Measurements from ENCODE around the gene PMPCA.

DNA sequence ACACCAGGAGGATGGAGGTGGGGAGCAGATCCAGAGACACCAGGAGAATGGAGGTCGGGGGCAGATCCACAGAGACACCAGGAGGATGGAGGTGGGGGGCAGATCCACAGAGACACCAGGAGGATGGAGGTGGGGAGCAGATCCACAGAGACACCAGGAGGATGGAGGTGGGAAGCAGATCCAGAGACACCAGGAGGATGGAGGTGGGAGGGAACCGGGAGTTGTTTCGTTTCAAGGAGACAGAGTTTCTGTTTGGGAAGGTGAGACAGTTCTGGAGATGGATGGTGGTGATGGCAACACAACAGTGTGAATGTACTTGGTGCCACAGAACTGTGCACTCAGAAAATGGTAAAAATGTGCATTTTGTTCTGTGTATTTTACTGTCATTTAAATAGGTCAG, 38.2 kb downstream of the PMPCA start:
- TF ChIP-seq, protein P1, sequence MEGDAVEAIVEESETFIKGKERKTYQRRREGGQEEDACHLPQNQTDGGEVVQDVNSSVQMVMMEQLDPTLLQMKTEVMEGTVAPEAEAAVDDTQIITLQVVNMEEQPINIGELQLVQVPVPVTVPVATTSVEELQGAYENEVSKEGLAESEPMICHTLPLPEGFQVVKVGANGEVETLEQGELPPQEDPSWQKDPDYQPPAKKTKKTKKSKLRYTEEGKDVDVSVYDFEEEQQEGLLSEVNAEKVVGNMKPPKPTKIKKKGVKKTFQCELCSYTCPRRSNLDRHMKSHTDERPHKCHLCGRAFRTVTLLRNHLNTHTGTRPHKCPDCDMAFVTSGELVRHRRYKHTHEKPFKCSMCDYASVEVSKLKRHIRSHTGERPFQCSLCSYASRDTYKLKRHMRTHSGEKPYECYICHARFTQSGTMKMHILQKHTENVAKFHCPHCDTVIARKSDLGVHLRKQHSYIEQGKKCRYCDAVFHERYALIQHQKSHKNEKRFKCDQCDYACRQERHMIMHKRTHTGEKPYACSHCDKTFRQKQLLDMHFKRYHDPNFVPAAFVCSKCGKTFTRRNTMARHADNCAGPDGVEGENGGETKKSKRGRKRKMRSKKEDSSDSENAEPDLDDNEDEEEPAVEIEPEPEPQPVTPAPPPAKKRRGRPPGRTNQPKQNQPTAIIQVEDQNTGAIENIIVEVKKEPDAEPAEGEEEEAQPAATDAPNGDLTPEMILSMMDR (IDR thresholded peaks at IDR 0.05; ENCODE audit: extremely low read depth in 1 of 2, insufficient read depth in 1 of 2, low read depth in 1 of 2, low read length in 2 of 2): no peak
- TF ChIP-seq GATA2 (IDR thresholded peaks at IDR 0.05; ENCODE audit: insufficient read depth, insufficient read length, low read depth, low read length): no peak
- TF ChIP-seq MAX (IDR thresholded peaks at IDR 0.05; ENCODE audit: insufficient read depth, insufficient read length): no peak
- no peak for TF ChIP-seq POLR2A (IDR thresholded peaks at IDR 0.05; ENCODE audit: low read depth, low read length)

Measured in endothelial cell of umbilical vein (primary cell).